ENCODE data around the gene OSBPL1A.

Gene OSBPL1A

DNA sequence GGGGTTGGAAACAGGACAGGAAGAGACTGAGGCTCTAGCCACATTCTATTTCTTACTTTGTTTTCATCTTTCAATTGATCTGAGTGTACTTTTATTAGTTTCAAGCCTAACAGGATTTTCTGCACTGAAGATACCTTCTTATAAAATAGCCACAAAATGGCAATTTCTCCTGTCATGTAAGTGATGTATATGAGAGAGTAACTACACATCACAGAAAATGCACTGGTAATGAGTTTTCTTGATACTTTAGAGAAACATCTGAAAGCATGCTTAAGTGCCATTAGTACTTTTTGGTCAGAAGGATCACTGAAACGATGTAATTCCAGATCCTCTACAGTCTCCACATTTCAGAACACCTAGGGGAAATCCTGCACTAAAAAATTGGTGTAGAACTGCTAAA lies 153.9 kb downstream of the OSBPL1A start:
- CTCF ChIA-PET: no interaction called here

DNA sequence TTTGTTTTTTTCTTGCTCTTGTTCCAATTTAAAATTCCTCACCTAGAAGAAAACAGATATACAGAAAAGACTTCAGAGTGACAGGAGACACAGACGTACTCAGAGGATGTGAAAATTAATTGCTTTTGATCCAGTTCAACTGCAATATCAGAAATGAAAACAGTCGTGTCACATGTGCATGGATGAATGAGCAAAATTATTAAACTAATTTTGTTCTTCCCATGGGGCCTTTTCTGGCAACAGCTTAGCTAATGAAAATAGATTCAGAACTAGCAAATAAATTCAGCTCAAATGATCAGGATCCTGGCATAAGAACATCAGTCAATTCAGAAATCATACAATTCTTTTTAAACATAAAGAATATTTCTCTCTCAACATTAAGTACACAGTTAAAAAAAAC lies 158.3 kb downstream of the OSBPL1A start:
- ChIA-PET POLR2A (no interaction called here), CTCF (interaction anchor here (0.7 kb wide), 1 partner anchor 14 kb away, joined by 5 read pairs; no protein-coding TSS in a partner anchor)
- DNase-seq (ENCODE audit: extremely low spot score): no peak
- TF ChIP-seq ELF4 (IDR thresholded peaks at IDR 0.05) (no peak), LEF1 (IDR thresholded peaks at IDR 0.05; ENCODE audit: borderline replicate concordance) (no peak), HDGF (IDR thresholded peaks at IDR 0.05; ENCODE audit: borderline replicate concordance) (no peak), FOXA1 (IDR thresholded peaks at IDR 0.05) (no peak), CTBP1 (IDR thresholded peaks at IDR 0.05; ENCODE audit: borderline replicate concordance) (no peak), BHLHE40 (IDR thresholded peaks at IDR 0.05; ENCODE audit: borderline replicate concordance) (no peak)

More for the DNA sequence above, 153.9 kb downstream of the OSBPL1A start:
- no peak for DNase-seq (ENCODE audit: extremely low spot score)
- POLR2A ChIA-PET: no interaction called here
- TF ChIP-seq FOXK2 (IDR thresholded peaks at IDR 0.05) (no peak), HDGF (IDR thresholded peaks at IDR 0.05; ENCODE audit: borderline replicate concordance) (no peak), ELF4 (IDR thresholded peaks at IDR 0.05) (no peak), LEF1 (IDR thresholded peaks at IDR 0.05; ENCODE audit: borderline replicate concordance) (no peak), NFRKB (IDR thresholded peaks at IDR 0.05) (no peak), ARNT (IDR thresholded peaks at IDR 0.05) (no peak), BHLHE40 (IDR thresholded peaks at IDR 0.05; ENCODE audit: borderline replicate concordance) (no peak), CTBP1 (IDR thresholded peaks at IDR 0.05; ENCODE audit: borderline replicate concordance) (no peak), SP1 (IDR thresholded peaks at IDR 0.05) (no peak), ZNF384 (IDR thresholded peaks at IDR 0.05) (no peak)

DNA sequence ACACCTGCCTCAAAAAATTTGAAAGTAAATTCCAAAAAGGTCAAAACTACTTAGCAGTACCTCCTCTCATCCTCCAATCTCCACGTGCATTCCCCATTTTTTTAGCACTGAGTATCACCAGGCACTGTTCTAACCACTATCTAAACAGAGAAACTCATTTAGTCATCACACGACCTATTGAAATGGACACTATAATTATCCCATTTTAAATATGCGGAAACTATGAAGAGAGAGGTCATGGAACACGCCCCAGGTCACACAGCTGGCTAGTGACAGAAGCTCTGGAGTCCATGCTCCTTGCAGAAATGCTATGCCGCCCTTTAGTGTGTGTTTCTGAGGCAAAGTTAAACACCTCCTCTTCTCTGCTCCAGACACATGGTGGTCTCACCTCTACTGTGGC lies 159.2 kb downstream of the OSBPL1A start:
- POLR2A ChIA-PET: no interaction called here
- no peak for TF ChIP-seq LEF1 (IDR thresholded peaks at IDR 0.05; ENCODE audit: borderline replicate concordance)
- TF ChIP-seq FOXM1 (IDR thresholded peaks at IDR 0.05; ENCODE audit: borderline replicate concordance): no peak
- no peak for TF ChIP-seq SUZ12 (IDR thresholded peaks at IDR 0.05)
- no peak for TF ChIP-seq NFRKB (IDR thresholded peaks at IDR 0.05)
- TF ChIP-seq FOXK2 (IDR thresholded peaks at IDR 0.05): no peak
- TF ChIP-seq FOXA1 (IDR thresholded peaks at IDR 0.05): no peak
- no peak for TF ChIP-seq CTBP1 (IDR thresholded peaks at IDR 0.05; ENCODE audit: borderline replicate concordance)
- no peak for TF ChIP-seq ZNF384 (IDR thresholded peaks at IDR 0.05)
- no peak for TF ChIP-seq ELF4 (IDR thresholded peaks at IDR 0.05)
- TF ChIP-seq HDGF (IDR thresholded peaks at IDR 0.05; ENCODE audit: borderline replicate concordance): no peak
- no peak for DNase-seq (ENCODE audit: extremely low spot score)
- CTCF ChIA-PET: no interaction called here

DNA sequence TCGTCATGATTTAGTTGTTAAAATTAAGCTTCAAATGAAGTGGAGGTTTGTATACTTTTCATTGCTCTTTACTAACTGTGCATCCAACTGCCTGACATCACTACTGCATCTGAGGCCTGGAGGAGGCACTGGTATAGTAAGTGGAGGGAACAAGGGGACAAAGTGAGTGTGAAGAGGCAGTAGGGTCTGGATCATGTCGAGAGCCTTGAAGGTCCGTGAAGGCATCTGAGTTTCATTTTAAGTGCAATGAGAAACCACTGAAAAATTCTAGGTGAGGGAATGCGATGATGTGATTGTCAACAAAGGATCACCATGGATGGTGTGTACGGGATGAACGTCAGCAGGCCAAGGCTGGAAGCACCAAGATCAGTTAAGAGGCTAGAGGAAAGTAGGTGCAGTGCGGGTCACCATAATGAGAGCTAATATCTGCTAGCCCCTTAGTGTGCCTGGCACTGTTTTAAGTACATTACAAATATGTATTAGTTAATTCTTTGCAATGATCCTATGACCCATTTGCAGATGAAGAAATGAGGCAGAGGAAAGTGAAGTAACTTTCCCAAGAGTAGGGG lies 162.7 kb downstream of the OSBPL1A start:
- TF ChIP-seq ZNF384 (IDR thresholded peaks at IDR 0.05) (no peak), HDGF (IDR thresholded peaks at IDR 0.05; ENCODE audit: borderline replicate concordance) (no peak), LEF1 (IDR thresholded peaks at IDR 0.05; ENCODE audit: borderline replicate concordance) (no peak), FOXK2 (IDR thresholded peaks at IDR 0.05) (no peak), TARDBP (IDR thresholded peaks at IDR 0.05) (no peak), FOXA1 (IDR thresholded peaks at IDR 0.05) (no peak), NFRKB (IDR thresholded peaks at IDR 0.05) (no peak), ARNT (IDR thresholded peaks at IDR 0.05) (no peak), ELF4 (IDR thresholded peaks at IDR 0.05) (no peak), L3MBTL2 (conservative IDR thresholded peaks at IDR 0.05) (no peak), FOXM1 (IDR thresholded peaks at IDR 0.05; ENCODE audit: borderline replicate concordance) (no peak), BHLHE40 (IDR thresholded peaks at IDR 0.05; ENCODE audit: borderline replicate concordance) (no peak), CTBP1 (IDR thresholded peaks at IDR 0.05; ENCODE audit: borderline replicate concordance) (no peak), SP1 (IDR thresholded peaks at IDR 0.05) (no peak), SUZ12 (IDR thresholded peaks at IDR 0.05) (no peak)
- TF ChIP-seq, protein P1, sequence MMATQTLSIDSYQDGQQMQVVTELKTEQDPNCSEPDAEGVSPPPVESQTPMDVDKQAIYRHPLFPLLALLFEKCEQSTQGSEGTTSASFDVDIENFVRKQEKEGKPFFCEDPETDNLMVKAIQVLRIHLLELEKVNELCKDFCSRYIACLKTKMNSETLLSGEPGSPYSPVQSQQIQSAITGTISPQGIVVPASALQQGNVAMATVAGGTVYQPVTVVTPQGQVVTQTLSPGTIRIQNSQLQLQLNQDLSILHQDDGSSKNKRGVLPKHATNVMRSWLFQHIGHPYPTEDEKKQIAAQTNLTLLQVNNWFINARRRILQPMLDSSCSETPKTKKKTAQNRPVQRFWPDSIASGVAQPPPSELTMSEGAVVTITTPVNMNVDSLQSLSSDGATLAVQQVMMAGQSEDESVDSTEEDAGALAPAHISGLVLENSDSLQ (IDR thresholded peaks at IDR 0.05): no peak
- ChIA-PET CTCF (interaction anchor here (0.5 to 0.6 kb wide), 2 partner anchors 18 to 1019 kb away, joined by 4 to 5 read pairs; no protein-coding TSS in a partner anchor), POLR2A (no interaction called here)
- no peak for DNase-seq (ENCODE audit: extremely low spot score)

DNA sequence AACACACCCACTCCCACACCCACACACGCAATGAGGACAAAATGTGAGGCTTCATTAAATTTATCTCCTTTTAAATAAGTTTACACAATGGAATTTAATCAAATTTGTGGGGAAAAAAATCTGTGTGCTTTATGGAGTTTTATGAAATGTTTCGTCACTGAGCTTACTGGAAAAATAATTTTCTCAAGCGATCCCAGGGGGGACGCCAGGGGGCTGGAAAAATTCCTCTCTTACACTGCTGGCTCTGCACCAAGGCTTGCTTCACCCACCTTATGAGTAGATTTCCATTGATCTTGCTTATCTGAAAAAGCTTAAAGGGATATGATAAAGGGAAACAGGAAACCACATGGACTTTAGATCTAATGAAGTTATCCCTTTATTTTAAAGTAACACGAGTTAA lies 163.3 kb downstream of the OSBPL1A start:
- TF ChIP-seq ARNT (IDR thresholded peaks at IDR 0.05) (no peak), FOXA1 (IDR thresholded peaks at IDR 0.05) (no peak), BHLHE40 (IDR thresholded peaks at IDR 0.05; ENCODE audit: borderline replicate concordance) (no peak), SP1 (IDR thresholded peaks at IDR 0.05) (no peak), TARDBP (IDR thresholded peaks at IDR 0.05) (no peak), FOXK2 (IDR thresholded peaks at IDR 0.05) (no peak), FOXM1 (IDR thresholded peaks at IDR 0.05; ENCODE audit: borderline replicate concordance) (no peak), L3MBTL2 (conservative IDR thresholded peaks at IDR 0.05) (no peak), NFRKB (IDR thresholded peaks at IDR 0.05) (no peak), ELF4 (IDR thresholded peaks at IDR 0.05) (no peak), ZNF384 (IDR thresholded peaks at IDR 0.05) (no peak), CTBP1 (IDR thresholded peaks at IDR 0.05; ENCODE audit: borderline replicate concordance) (no peak), HDGF (IDR thresholded peaks at IDR 0.05; ENCODE audit: borderline replicate concordance) (no peak), SUZ12 (IDR thresholded peaks at IDR 0.05) (no peak), LEF1 (IDR thresholded peaks at IDR 0.05; ENCODE audit: borderline replicate concordance) (no peak)
- TF ChIP-seq, protein P1 (IDR thresholded peaks at IDR 0.05): no peak
- DNase-seq (ENCODE audit: extremely low spot score): no peak
- CTCF ChIA-PET: interaction anchor here (0.5 to 0.6 kb wide), 2 partner anchors 19 to 1019 kb away, joined by 4 to 5 read pairs; no protein-coding TSS in a partner anchor
- POLR2A ChIA-PET: no interaction called here

DNA sequence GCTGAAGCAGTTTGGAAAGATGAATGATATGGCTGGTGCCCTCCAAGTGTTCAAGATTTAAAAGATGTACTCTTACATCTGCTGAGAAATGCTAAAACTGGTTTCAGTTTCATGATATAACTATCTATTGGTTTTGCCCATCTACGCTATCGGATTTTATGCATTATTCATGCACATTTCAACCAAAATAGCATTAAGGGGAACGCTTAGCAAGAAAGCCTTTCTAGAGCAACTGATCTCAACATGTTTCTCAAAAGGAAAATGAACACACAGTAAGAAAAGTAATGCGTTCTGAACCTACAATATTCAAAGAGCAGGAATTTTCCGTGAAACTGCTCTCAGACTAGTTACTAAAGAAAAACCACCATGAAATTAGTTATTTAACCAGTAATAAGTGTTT lies 164.8 kb downstream of the OSBPL1A start:
- CTCF ChIA-PET: no interaction called here
- DNase-seq (ENCODE audit: extremely low spot score): no peak

More for the DNA sequence above, 164.8 kb downstream of the OSBPL1A start:
- TF ChIP-seq ZNF384 (IDR thresholded peaks at IDR 0.05) (no peak), NFRKB (IDR thresholded peaks at IDR 0.05) (no peak), HDGF (IDR thresholded peaks at IDR 0.05; ENCODE audit: borderline replicate concordance) (no peak), ELF4 (IDR thresholded peaks at IDR 0.05) (no peak), FOXA1 (IDR thresholded peaks at IDR 0.05) (no peak)
- POLR2A ChIA-PET: no interaction called here
